A673 (cell line): ENCODE data around the gene GSKIP. TPM values are rescaled to one million over a fixed set of nuclear protein-coding genes. Genes with fewer than 3 reads are reported as not detected.

Experiments used
- BruUV-seq: library from RNA; stranded (reverse); fragments of 400-500 nt; replicated peaks from 2 replicates; lab custom pipeline; 2021; lab: Mats Ljungman, UMichigan
- CTCF ChIA-PET: fragments of 300-600 bp; sonication (Branson Sonifier 250); formaldehyde crosslinking; loops from one replicate; lab custom pipeline; 2022; ENCODE audit warnings: antibody characterized with exemption; lab: Charles Lee
- POLR2A ChIA-PET: fragments of 300-600 bp; sonication (Branson Sonifier 250); formaldehyde crosslinking; loops from one replicate; lab custom pipeline; 2022; ENCODE audit warnings: antibody characterized with exemption; ENCODE audit not compliant: low non-redundant PET; lab: Charles Lee
- DNase-seq: peaks from one replicate; pipeline ENCODE4 v3.0.0-alpha.2; 2015; ENCODE audit warnings: low spot score
- H3K27ac ChIP-seq: fragments of 200-600 bp; sonication (generic); 2 replicates; pipeline ENCODE4 v1.5.1; 2016; ENCODE audit warnings: mixed run types, low read depth, mild to moderate bottlenecking, mixed read lengths, antibody characterized with exemption, low read length; ENCODE audit not compliant: poor library complexity, severe bottlenecking
- H3K27me3 ChIP-seq: fragments of 200-600 bp; sonication (generic); replicated peaks from 2 replicates; pipeline ENCODE4 v1.6.1; 2017; ENCODE audit warnings: mixed run types, low read depth, mild to moderate bottlenecking, mixed read lengths, antibody characterized with exemption, low read length; ENCODE audit not compliant: insufficient read depth, poor library complexity
- H3K36me3 ChIP-seq: fragments of 200-600 bp; sonication (generic); 2 replicates; pipeline ENCODE4 v1.6.1; 2016; ENCODE audit warnings: mixed run types, mild to moderate bottlenecking, mixed read lengths, antibody characterized with exemption, low read length; ENCODE audit not compliant: insufficient read depth, poor library complexity, severe bottlenecking
- H3K4me1 ChIP-seq: fragments of 200-600 bp; sonication (generic); 2 replicates; pipeline ENCODE4 v1.6.1; 2017; ENCODE audit warnings: mixed run types, mild to moderate bottlenecking, mixed read lengths, antibody characterized with exemption, low read length; ENCODE audit not compliant: insufficient read depth, poor library complexity, severe bottlenecking
- H3K4me3 ChIP-seq: fragments of 200-600 bp; sonication (generic); 2 replicates; pipeline ENCODE4 v1.5.1; 2016; ENCODE audit warnings: low read depth, mixed run types, mild to moderate bottlenecking, mixed read lengths, low read length; ENCODE audit not compliant: poor library complexity, severe bottlenecking
- H3K9me3 ChIP-seq: fragments of 200-600 bp; sonication (generic); 2 replicates; pipeline ENCODE4 v1.6.1; 2016; ENCODE audit warnings: mixed run types, low read depth, mild to moderate bottlenecking, mixed read lengths, antibody characterized with exemption, low read length; ENCODE audit not compliant: poor library complexity, severe bottlenecking
- CTCF ChIP-seq: fragments of 300-800, 200-600 bp; sonication (generic); conservative IDR thresholded peaks from 2 replicates; pipeline ENCODE4 v1.5.1; 2017; ENCODE audit warnings: low read depth, mild to moderate bottlenecking, antibody characterized with exemption, low read length, moderate library complexity, mixed read lengths
- EZH2 ChIP-seq: fragments of 200-600 bp; sonication (generic); IDR thresholded peaks from 2 replicates; pipeline ENCODE4 v1.6.1; 2017; ENCODE audit warnings: borderline replicate concordance, low read depth, mild to moderate bottlenecking, mixed read lengths, antibody characterized with exemption, low read length; ENCODE audit not compliant: poor library complexity, severe bottlenecking
- intact Hi-C: fragments of 100-400 bp; cut with micrococcal nuclease; formaldehyde crosslinking; loops from one replicate; pipeline ENCODE4 v1.10.0; 2022; ENCODE audit not compliant: unreplicated experiment
- total RNA-seq: library from RNA; stranded (reverse); gene quantifications from 2 replicates; pipeline ENCODE4 v1.2.3, GENCODE V29; 2021

Gene GSKIP
- total RNA-seq, 1 experiment from 2014 or later = 21.3 TPM

- intact Hi-C loops = loop anchor here (5.0 to 10.0 kb wide), 3 partner anchors 144 to 424 kb away; no protein-coding TSS in a partner anchor
These were observed 57.9 kb downstream of the GSKIP start for GRCh38 chr14:96421236-96421635.

GRCh38 chr14:96422992-96423391, 59.7 kb downstream of the GSKIP start:
- BruUV-seq = no TSS peak
- DNase-seq = no peak
- CTCF ChIA-PET = no interaction called here

More at GRCh38 chr14:96421236-96421635, 57.9 kb downstream of the GSKIP start:
- Histone ChIP-seq H3K27me3 (no peaks in the 10 kb centered on the region), H3K36me3 (no peaks in the 10 kb centered on the region), H3K27ac (no peak overlapping the region), H3K9me3 (no peaks in the 10 kb centered on the region), H3K4me3 (no peak overlapping the region), H3K4me1 (no peaks in the 10 kb centered on the region)
- DNase-seq = no peak
- ChIA-PET POLR2A (no interaction called here), CTCF (no interaction called here)
- TF ChIP-seq CTCF = no peak
- no peak for TF ChIP-seq EZH2
- BruUV-seq = no TSS peak

GRCh38 chr14:96423446-96424108, 60.3 kb downstream of the GSKIP start:
- CTCF ChIA-PET = interaction anchor here (0.6 kb wide), 1 partner anchor 323 kb away, joined by 3 read pairs; no protein-coding TSS in a partner anchor
- H3K9me3 ChIP-seq = no peaks in the 10 kb centered on the region
- no peaks in the 10 kb centered on the region for H3K4me1 ChIP-seq
- no peak for DNase-seq
- BruUV-seq = no TSS peak
- peak overlapping the region; percentile 30 for H3K4me3 ChIP-seq
- TF ChIP-seq CTCF = no peak
- no peak for TF ChIP-seq EZH2
- H3K27ac ChIP-seq = no peak overlapping the region
- POLR2A ChIA-PET = no interaction called here
- intact Hi-C loops = loop anchor here (1.0 to 10.0 kb wide), 5 partner anchors 126 to 426 kb away; no protein-coding TSS in a partner anchor
- H3K36me3 ChIP-seq = no peaks in the 10 kb centered on the region
- no peaks in the 10 kb centered on the region for H3K27me3 ChIP-seq

More at GRCh38 chr14:96422992-96423391, 59.7 kb downstream of the GSKIP start:
- Histone ChIP-seq H3K36me3 (no peaks in the 10 kb centered on the region), H3K4me1 (no peaks in the 10 kb centered on the region), H3K27me3 (no peaks in the 10 kb centered on the region), H3K27ac (no peak overlapping the region), H3K9me3 (no peaks in the 10 kb centered on the region), H3K4me3 (no peak overlapping the region)
- POLR2A ChIA-PET = no interaction called here
- TF ChIP-seq CTCF = no peak
- intact Hi-C loops = loop anchor here (5.0 to 10.0 kb wide), 3 partner anchors 146 to 426 kb away; no protein-coding TSS in a partner anchor
